ENCODE data around the gene LINGO3. TPM values are rescaled to one million over a fixed set of nuclear protein-coding genes. Genes with fewer than 3 reads are reported as not detected.

Gene LINGO3
- total and polyA plus RNA-seq, 2 donors, result 0.08 TPM; not detected in 1

DNA sequence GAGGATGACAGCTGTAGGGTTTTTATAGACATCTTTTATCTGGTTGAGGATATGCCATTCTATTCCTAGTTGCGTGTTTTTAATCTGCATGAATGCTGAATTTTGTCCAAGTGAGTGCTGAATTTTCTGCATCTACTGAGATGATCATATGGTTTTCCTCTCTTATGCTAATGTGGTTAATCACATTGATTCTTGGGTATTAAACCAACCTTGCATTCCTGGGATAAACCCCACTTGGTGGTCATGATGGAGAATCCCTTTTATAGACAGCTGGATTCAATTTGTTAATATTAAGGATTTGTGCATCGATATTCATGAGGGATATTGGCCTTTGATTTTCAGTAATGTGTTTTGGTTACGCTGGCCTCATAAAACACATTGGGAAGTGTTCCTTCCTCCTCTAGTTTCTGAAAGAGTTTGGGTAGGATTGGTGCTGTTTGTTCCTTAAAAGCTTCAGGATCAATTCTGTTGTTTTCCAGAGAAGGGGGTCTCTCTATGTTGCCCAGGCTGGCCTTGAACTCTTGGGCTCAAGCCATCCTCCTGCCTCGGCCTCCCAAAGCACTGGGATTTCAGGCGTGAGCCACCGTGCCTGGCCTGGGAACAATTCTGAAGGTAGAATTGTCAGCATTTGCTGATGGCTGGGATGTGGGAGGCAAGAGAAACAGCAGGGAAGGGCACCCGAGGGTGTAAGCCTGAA, 7.3 kb upstream of the LINGO3 start:
- Histone ChIP-seq H3K4me1 (ENCODE audit: insufficient read depth) (no peaks in the 10 kb centered on the region), H3K36me3 (ENCODE audit: insufficient read depth) (no peaks in the 10 kb centered on the region), H3K27ac (ENCODE audit: low read depth) (no peak overlapping the region), H3K4me3 (ENCODE audit: low read depth, low read length) (no peak overlapping the region)
- 82% methylated on average over 7 of the region's 7 CpGs for WGBS
- no peak for DNase-seq (ENCODE audit: extremely low spot score)

GRCh38 chr19:2312820-2313501, 5.0 kb upstream of the LINGO3 start:
- no peak for DNase-seq (ENCODE audit: extremely low spot score)
- Histone ChIP-seq H3K36me3 (ENCODE audit: insufficient read depth) (no peaks in the 10 kb centered on the region), H3K4me1 (ENCODE audit: insufficient read depth) (no peaks in the 10 kb centered on the region), H3K27ac (ENCODE audit: low read depth) (no peak overlapping the region), H3K4me3 (ENCODE audit: low read depth, low read length) (no peak overlapping the region)
- WGBS, result 38% methylated on average over 28 of the region's 28 CpGs

- 92% methylated on average over 4 of the region's 4 CpGs for WGBS
- no peak for DNase-seq (ENCODE audit: extremely low spot score)
- no peak overlapping the region for H3K4me3 ChIP-seq (ENCODE audit: low read depth, low read length)
These were observed 3.1 kb upstream of the LINGO3 start for GRCh38 chr19:2311093-2311492.

DNA sequence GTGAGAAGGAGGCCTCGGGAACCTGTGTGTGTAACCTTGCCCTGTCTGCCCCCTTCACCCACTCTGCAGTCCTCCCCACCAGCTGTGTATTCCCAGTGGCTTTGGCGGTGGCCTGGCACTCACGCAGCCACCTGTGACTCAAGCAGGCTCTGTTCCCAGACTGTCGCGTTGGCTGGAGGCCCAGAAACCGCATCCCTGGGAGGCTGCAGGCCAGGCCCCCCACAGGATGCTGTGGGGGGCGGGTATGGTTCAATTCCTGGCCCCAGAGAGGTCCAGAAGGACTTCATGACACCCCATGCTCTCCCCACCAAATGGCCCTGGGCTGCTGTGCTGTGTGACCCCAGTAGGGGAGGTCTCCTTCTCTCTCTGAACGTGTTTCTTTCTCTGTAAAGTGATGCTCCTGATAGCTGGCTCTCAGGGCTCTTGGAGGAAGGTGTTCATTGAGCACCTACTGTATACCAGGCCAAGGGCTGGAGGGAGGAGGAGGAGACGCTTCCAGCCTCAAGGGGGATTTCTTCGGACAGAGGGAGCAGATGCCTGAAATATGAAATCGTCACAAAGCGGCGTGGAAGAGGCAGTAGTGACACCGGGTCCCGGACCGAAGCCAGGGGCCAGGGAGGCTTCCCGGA, 1.9 kb upstream of the LINGO3 start:
- no peak for DNase-seq (ENCODE audit: extremely low spot score)
- 51% methylated on average over 17 of the region's 17 CpGs for WGBS
- no peaks in the 10 kb centered on the region for H3K36me3 ChIP-seq (ENCODE audit: insufficient read depth)
- H3K4me1 ChIP-seq (ENCODE audit: insufficient read depth), result no peaks in the 10 kb centered on the region
- H3K27ac ChIP-seq (ENCODE audit: low read depth), result no peak overlapping the region
- no peak overlapping the region for H3K4me3 ChIP-seq (ENCODE audit: low read depth, low read length)

More at GRCh38 chr19:2311093-2311492, 3.1 kb upstream of the LINGO3 start:
- no peaks in the 10 kb centered on the region for H3K36me3 ChIP-seq (ENCODE audit: insufficient read depth)
- no peak overlapping the region for H3K27ac ChIP-seq (ENCODE audit: low read depth)
- H3K4me1 ChIP-seq (ENCODE audit: insufficient read depth), result no peaks in the 10 kb centered on the region

GRCh38 chr19:2307518-2308012, 389 bp downstream of the LINGO3 start:
- Histone ChIP-seq H3K27ac (ENCODE audit: low read depth) (no peak overlapping the region), H3K36me3 (ENCODE audit: insufficient read depth) (no peaks in the 10 kb centered on the region), H3K4me1 (ENCODE audit: insufficient read depth) (no peaks in the 10 kb centered on the region), H3K4me3 (ENCODE audit: low read depth, low read length) (peak overlapping the region; percentile 27)
- no peak for DNase-seq (ENCODE audit: extremely low spot score)
- 18% methylated on average over 33 of the region's 33 CpGs for WGBS

DNA sequence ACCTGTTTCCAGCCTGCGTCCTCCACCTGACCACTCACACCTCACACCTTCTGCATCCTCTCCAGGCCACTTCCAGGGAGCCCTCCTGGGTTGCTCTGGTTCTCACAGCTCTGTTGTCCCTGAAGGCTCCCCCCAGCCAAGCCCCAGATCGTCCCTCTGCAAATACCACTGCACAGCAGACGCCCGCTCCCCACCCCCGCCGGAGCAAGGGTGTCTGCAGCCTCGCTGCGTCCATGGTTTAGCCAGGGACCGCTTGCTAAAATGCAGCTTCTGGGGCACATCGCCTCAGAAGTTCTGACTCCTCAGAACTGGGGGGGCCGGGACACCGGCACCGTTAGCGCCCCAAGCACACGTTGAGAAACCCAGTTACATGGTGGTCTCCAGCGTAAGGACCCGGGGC, 983 bp downstream of the LINGO3 start:
- WGBS, result 58% methylated on average over 17 of the region's 17 CpGs

GRCh38 chr19:2306281-2306806, 1.6 kb downstream of the LINGO3 start:
- no peak overlapping the region for H3K4me3 ChIP-seq (ENCODE audit: low read depth, low read length)
- H3K36me3 ChIP-seq (ENCODE audit: insufficient read depth), result no peaks in the 10 kb centered on the region
- H3K27ac ChIP-seq (ENCODE audit: low read depth), result no peak overlapping the region
- no peak for DNase-seq (ENCODE audit: extremely low spot score)
- 68% methylated on average over 19 of the region's 19 CpGs for WGBS
- H3K4me1 ChIP-seq (ENCODE audit: insufficient read depth), result no peaks in the 10 kb centered on the region

More for the DNA sequence above, 983 bp downstream of the LINGO3 start:
- DNase-seq (ENCODE audit: extremely low spot score), result no peak
- Histone ChIP-seq H3K27ac (ENCODE audit: low read depth) (no peak overlapping the region), H3K36me3 (ENCODE audit: insufficient read depth) (no peaks in the 10 kb centered on the region), H3K4me1 (ENCODE audit: insufficient read depth) (no peaks in the 10 kb centered on the region), H3K4me3 (ENCODE audit: low read depth, low read length) (no peak overlapping the region)

DNA sequence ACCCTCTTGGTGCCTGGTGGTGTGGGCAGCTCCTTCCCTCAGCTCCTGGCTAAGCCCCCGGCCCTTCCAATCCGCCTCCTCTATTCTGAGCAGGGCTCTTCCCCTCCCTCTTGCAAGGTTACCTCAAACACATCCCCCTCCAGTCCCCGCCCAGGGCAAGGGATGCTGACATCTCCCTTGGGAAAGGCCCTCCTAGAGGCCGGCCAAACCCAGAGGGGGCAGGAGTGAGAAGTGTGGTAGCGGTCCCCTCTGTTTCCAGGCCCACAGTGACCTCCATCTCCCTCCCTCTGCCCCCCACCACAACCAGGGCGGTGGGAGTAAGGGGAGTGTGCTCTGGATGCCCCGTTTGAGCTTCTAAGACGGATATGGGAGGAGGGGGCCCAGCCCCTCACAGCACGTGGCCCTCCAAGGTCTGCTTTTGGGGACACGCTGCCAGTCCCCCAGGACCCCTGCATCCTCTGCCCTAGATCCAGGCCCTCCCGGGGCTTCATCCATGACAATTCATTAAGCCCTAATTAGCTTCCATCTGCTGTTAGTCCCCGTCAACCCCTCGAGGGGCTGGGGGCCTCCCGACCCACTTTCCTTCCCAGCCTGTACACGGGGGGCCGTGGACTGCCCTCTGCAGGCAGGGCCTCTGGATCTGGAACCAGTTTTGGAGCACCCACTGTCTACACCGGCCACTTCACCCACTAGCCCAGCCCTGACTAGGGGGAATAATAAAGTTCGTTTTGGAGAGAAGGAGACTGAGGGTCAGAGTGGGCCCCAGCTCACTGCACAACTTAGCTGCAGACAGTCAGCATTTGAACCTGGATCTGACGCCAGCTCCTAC, 2.3 kb downstream of the LINGO3 start:
- 69% methylated on average over 19 of the region's 19 CpGs for WGBS
- Histone ChIP-seq H3K4me3 (ENCODE audit: low read depth, low read length) (no peak overlapping the region), H3K27ac (ENCODE audit: low read depth) (no peak overlapping the region), H3K4me1 (ENCODE audit: insufficient read depth) (no peaks in the 10 kb centered on the region), H3K36me3 (ENCODE audit: insufficient read depth) (no peaks in the 10 kb centered on the region)
- no peak for DNase-seq (ENCODE audit: extremely low spot score)

DNA sequence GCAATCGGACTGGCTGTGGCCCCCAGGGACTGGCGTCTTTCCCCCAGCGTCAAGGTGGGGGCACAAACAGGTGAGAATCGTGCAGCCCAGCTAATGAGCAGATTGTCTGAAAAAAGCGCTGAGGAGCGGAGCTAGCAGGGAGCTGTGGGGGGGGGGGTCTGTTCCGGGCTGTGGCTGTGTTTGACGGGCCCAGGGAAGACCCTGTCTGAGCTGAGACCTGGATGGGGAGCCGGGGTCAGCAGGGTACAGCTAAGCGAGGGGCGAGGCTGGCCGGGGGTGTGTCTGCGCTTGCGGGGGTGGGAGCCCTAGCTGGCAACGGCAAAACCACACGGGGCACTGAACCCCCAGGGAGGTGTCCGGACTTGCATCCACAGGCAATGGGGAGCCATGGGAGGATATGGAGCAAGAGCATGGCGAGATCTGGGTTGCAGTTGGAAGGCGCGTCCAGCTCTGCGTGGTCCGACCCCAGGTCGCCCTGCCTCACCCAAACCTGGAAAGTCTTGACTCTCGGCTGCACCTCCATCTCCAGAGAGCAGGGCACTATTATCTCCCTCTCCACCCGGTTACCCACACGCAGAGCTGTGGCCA, 4.6 kb downstream of the LINGO3 start:
- Histone ChIP-seq H3K27ac (ENCODE audit: low read depth) (no peak overlapping the region), H3K36me3 (ENCODE audit: insufficient read depth) (no peaks in the 10 kb centered on the region), H3K4me3 (ENCODE audit: low read depth, low read length) (no peak overlapping the region), H3K4me1 (ENCODE audit: insufficient read depth) (no peaks in the 10 kb centered on the region)
- DNase-seq (ENCODE audit: extremely low spot score), result no peak
- 76% methylated on average over 26 of the region's 26 CpGs for WGBS

DNA sequence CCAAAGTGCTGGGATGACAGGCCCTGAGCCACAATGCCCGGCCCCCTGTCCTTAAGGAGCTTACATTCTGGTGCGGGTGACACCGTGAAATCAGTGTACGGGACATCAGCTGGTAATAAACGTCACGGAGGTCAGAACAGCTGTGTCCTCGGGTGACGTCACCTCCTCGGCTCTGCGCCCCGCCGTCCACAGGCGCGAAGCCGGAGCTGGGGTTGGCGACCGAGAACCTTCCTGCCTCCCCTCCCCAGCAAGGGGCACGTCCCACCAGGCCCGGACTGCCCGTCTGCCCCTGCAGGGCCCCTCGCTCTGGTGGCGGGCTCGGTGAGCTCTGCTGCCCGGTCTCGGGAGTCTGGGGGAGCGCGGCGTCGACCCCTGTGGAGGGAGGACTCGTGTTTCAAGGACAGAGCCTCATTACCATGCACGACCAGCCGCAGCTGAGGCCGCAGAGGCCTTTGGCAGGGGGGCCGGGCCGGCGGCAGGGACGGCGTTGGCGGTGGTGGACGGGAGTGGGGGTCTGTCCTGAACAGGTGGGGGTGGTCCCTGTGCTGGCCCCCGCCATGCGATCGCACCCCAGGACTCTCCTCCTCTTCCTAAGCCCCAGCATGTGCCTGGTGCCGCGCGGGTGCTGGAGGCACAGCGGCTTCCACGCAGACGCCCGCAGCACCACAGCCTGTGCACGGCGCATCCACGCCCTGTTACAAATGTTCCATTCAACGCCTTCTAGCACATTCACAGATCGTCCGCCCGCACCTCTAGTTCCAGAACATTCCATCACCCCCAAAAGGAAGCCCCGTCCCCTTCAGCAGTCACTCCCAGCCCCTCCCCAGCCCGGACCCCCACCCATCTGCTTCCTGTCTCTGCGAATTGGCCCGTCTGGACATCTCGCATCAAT, 5.4 kb downstream of the LINGO3 start:
- DNase-seq (ENCODE audit: extremely low spot score), result no peak
- no peak overlapping the region for H3K4me3 ChIP-seq (ENCODE audit: low read depth, low read length)

GRCh38 chr19:2300533-2300932, 7.4 kb downstream of the LINGO3 start:
- 65% methylated on average over 17 of the region's 17 CpGs for WGBS

More for the DNA sequence above, 5.4 kb downstream of the LINGO3 start:
- 16% methylated on average over 62 of the region's 62 CpGs for WGBS
- Histone ChIP-seq H3K36me3 (ENCODE audit: insufficient read depth) (no peaks in the 10 kb centered on the region), H3K4me1 (ENCODE audit: insufficient read depth) (no peaks in the 10 kb centered on the region), H3K27ac (ENCODE audit: low read depth) (no peak overlapping the region)

GRCh38 chr19:2296141-2296540, 11.8 kb downstream of the LINGO3 start:
- Histone ChIP-seq H3K27ac (ENCODE audit: low read depth) (no peak overlapping the region), H3K36me3 (ENCODE audit: insufficient read depth) (no peaks in the 10 kb centered on the region), H3K4me1 (ENCODE audit: insufficient read depth) (no peaks in the 10 kb centered on the region), H3K4me3 (ENCODE audit: low read depth, low read length) (no peak overlapping the region)
- WGBS, result 86% methylated on average over 16 of the region's 16 CpGs
- no peak for DNase-seq (ENCODE audit: extremely low spot score)

More at GRCh38 chr19:2300533-2300932, 7.4 kb downstream of the LINGO3 start:
- Histone ChIP-seq H3K4me1 (ENCODE audit: insufficient read depth) (no peaks in the 10 kb centered on the region), H3K4me3 (ENCODE audit: low read depth, low read length) (no peak overlapping the region), H3K36me3 (ENCODE audit: insufficient read depth) (no peaks in the 10 kb centered on the region), H3K27ac (ENCODE audit: low read depth) (no peak overlapping the region)
- DNase-seq (ENCODE audit: extremely low spot score), result no peak
